T-helper 2 cell (primary cell): Measurements from ENCODE around the gene MBOAT2.
"Not testable (repeated sequence)": the region's sequence is repeated elsewhere in the genome, so short reads cannot be mapped to it uniquely, and the experiment has no call there.

Source experiments
- DNase-seq, 5 experiments: peaks; one replicate each; pipeline versions ENCODE4 v3.0.0 to v3.0.0-alpha.2; 2012 to 2022
- total RNA-seq, 2 donors: gene quantifications; one replicate each; lab custom pipeline; 2026; lab: John Stamatoyannopoulos, UW

The MBOAT2 gene, protein sequence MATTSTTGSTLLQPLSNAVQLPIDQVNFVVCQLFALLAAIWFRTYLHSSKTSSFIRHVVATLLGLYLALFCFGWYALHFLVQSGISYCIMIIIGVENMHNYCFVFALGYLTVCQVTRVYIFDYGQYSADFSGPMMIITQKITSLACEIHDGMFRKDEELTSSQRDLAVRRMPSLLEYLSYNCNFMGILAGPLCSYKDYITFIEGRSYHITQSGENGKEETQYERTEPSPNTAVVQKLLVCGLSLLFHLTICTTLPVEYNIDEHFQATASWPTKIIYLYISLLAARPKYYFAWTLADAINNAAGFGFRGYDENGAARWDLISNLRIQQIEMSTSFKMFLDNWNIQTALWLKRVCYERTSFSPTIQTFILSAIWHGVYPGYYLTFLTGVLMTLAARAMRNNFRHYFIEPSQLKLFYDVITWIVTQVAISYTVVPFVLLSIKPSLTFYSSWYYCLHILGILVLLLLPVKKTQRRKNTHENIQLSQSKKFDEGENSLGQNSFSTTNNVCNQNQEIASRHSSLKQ
- total RNA-seq: 2.9 to 5.6 reads per million in 2 donors

DNA sequence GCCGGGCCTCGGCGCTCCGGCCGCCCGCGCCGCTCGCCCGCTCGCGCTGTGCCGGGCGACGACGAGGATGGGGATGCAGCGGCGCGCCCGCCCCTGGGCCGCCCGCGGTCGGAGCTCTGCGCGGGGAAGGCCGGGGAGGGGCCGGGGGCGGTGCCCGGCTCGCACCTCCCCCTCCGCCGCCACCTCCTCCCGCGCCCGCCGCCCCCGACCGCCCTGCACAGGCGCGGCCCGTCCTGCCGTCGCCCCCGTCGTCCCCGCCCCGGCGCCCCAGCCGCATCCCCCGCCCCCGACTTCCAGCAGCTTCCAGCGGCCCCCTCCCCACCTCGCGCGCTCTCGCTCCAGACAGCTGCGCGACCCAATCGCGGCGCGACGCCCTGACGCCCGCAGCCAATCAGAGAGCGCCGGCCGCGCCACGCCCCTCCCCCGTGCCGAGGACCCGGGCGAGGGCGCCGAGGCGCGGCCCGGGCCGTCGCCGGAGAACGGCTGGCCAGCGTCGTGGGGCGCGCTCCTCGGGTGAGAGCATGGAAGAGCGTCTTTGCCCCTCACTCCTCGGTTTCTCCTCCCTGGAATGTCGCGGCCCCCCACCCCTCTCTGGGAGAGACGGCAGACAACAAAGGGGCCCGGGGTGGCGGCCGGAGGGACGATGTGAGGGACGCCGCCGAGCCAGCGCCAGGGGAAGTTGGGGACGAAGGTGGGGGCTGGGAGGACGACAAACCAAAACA, at the start of gene MBOAT2:
MBOAT2 (minus strand) TSS at position 69 of the 722 bp plus-strand sequence. CDS start 70 bp downstream, outside the sequence.
- peak; percentile 52 to 91 (median 62) for DNase-seq

DNA sequence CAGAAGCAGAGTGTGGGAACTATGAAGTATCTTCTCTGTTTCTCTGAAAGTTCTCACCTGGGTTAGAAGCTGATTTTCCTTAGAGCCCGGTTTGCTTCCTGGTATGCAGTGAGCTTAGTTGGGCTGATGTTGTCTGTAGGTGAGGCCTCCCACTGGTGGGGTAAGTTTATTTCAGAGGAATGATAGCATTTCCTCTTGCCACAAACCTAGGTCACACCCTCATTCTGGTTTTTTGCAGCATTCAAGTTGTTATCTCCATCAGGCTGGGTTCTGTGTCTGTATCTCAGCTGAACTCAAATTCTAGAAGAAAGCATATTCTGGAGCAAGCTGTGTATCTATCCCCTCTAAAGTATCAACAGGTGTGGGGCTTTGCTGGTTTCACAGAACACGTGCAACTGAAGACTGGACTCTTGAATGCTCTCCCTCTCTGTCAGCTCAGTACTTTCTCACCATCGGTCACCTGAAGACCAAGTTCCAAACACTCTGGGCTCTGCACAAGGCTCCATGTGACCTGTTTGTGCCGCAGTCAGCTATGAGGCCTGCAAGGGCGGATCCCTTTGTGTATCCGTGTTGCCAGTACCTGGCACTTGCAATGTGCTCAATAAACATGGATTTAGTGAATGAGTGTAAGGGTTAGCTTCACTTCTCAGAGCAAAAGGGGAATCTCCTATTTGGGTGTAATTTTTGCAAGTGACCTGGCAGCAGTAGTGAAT, 49.5 kb upstream of the MBOAT2 start:
- peak in 1 of 5 experiments; percentile 18 for DNase-seq

- DNase-seq: not testable (repeated sequence)
Measured at GRCh38 chr2:9051451-9051850, 48.0 kb upstream of the MBOAT2 start.

- DNase-seq: peak in 1 of 5 experiments; percentile 28
Measured at GRCh38 chr2:9050122-9050809, 46.8 kb upstream of the MBOAT2 start.

DNA sequence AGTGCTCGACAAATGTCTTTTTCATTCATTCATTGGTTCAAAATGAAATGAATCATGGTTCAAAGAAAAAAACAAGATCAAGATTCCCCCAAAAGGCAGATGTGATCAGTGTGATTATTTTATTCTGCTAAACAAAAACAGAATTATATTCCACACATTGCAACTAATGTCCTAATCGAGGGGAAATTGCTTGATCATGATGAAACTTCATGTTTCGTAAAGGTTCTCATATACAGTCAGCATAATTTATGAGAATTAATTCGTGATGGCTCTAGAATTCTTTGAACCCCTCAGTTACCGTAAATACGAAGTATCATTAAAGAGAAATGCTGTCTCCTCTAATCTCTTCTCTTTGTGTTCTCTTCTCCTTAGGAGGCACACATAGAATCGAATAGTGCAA, 42.1 kb upstream of the MBOAT2 start:
- no peak for DNase-seq

DNA sequence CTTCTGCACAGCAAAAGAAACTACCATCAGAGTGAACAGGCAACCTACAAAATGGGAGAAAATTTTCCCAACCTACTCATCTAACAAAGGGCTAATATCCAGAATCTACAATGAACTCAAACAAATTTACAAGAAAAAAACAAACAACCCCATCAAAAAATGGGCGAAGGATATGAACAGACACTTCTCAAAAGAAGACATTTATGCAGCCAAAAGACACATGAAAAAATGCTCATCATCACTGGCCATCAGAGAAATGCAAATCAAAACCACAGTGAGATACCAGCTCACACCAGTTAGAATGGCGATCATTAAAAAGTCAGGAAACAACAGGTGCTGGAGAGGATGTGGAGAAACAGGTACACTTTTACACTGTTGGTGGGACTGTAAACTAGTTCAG, 40.0 kb upstream of the MBOAT2 start:
- DNase-seq: not testable (repeated sequence)

- no peak for DNase-seq
Measured at GRCh38 chr2:9037166-9037565, 33.7 kb upstream of the MBOAT2 start.

- DNase-seq: peak in 1 of 5 experiments; percentile 49
Measured at GRCh38 chr2:9033385-9034168, 30.1 kb upstream of the MBOAT2 start.

GRCh38 chr2:9032536-9033255, 29.2 kb upstream of the MBOAT2 start:
- DNase-seq: no peak

DNA sequence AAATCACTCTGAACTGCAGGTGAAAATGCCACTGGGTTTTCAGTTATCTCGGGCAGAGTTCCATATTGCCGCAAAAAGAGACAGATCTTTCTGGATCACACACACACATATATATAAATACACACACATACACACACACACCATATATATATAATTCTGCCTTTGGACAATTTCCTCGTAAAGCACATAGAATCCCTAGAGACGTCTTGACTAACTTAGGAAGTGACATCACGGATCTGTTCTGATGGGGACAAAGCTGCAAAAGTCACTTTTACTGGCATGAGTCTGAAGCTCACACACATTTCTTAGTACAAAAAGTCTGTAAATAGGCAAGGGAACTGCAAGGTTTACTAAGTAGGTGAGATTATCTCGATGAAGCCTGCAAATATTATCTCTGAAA, 28.6 kb upstream of the MBOAT2 start:
- DNase-seq: no peak

- DNase-seq: no peak
Measured at GRCh38 chr2:9031246-9031645, 27.8 kb upstream of the MBOAT2 start.

DNA sequence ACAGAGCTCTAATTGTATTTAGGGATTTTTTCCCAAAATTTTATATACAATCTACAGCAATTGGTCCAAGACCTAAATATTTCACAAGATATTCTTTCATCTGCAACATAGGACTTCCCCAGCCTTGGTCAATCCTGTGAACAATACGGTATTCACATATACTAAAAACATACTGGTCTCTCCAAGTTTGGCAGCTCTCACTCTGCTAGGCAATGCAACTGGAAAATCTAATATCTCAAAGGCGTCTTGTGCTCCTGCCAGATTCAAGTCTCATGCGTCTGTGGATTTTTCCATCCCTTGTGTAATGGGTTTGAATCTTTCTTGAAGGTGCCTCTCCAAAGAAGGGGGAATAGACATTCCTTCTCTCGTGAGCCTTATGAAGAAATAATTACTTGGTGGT, 27.4 kb upstream of the MBOAT2 start:
- no peak for DNase-seq

GRCh38 chr2:9030190-9030589, 26.7 kb upstream of the MBOAT2 start:
- no peak for DNase-seq

GRCh38 chr2:9029721-9030120, 26.2 kb upstream of the MBOAT2 start:
- DNase-seq: no peak

- DNase-seq: no peak
Measured at GRCh38 chr2:9027884-9028283, 24.4 kb upstream of the MBOAT2 start.

DNA sequence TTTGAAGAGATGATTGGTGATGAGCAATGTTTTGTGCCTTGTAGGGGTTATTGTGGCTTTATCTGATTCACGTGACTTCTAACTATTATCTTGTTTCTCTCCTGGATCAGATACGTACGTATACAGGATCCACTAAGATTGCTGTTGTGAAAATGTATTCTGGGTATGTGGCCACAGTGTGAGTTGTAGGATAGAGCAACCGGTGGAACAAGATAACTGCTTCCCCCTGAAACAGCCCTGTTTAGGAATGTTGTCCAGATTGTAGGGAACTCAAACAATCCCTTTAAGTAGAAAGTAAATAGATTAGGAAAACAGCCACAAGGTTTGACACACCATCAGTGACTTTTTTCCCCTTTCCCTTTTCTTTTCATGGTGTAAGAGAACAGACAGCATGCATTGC, 22.3 kb upstream of the MBOAT2 start:
- no peak for DNase-seq

- no peak for DNase-seq
Measured at GRCh38 chr2:9024575-9024974, 21.1 kb upstream of the MBOAT2 start.

- no peak for DNase-seq
Measured at GRCh38 chr2:9021563-9022211, 18.2 kb upstream of the MBOAT2 start.

DNA sequence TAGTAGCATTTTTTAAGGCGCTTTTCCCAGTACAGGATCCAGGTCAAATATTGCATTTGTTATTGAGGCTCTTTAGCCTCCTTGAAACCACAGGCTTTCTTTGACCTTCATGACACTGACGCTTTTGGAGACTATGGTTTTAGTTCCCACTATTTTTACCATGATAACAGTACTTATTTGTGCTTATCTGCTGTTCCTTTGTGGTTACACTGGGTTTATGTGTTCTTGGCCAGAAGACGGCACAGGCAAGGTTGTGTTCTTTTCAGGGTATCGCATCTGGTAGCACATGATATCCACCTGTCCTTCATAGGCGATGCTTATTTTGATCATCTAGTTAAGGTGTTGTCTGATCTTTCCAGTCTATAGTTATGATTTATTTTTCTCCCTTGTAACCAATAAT, 16.8 kb upstream of the MBOAT2 start:
- DNase-seq: no peak

DNA sequence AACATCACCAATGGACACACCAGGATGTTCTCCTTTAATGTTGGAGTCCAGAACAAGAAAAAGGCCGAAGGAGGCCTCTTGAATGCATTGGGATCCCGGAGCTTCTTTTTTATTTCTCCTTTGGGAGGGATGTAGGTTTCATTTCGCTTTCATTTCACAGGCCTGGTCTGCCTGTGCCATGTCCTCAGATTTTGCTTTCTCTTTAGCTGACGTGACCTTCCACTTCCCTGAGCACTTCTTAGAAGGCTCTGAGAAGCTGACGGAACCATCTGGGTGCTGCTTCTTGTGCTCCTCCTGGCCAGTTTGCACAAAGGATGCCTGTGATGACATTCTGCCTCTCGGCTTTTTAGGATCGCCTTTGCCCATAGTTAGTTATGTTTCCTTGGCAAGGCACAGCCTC, 15.1 kb upstream of the MBOAT2 start:
- DNase-seq: no peak
